HAP-1 (cell line): ENCODE measurements around the gene CCDC188.

Experiments
- DNase-seq, 2 experiments: peaks; one replicate each; pipeline ENCODE4 v3.0.0-alpha.2; 2016 to 2020; ENCODE audit warnings: low spot score in 2 of 2
- H3K27me3 ChIP-seq: fragments of 250-450 bp; sonication (Bioruptor Pico); 2 replicates; pipeline ENCODE4 v1.5.1; 2020; ENCODE audit warnings: low read depth, mild to moderate bottlenecking, moderate library complexity
- H3K36me3 ChIP-seq: fragments of 250-450 bp; sonication (Bioruptor Pico); replicated peaks from 2 replicates; pipeline ENCODE4 v1.5.1; 2020; ENCODE audit warnings: mild to moderate bottlenecking
- H3K4me1 ChIP-seq: fragments of 250-450 bp; sonication (Bioruptor Pico); 2 replicates; pipeline ENCODE4 v1.5.1; 2020; ENCODE audit warnings: mild to moderate bottlenecking
- H3K4me3 ChIP-seq: fragments of 250-450 bp; sonication (Bioruptor Pico); 2 replicates; pipeline ENCODE4 v1.5.1; 2020; ENCODE audit warnings: mild to moderate bottlenecking, moderate library complexity
- H3K9me3 ChIP-seq: fragments of 250-450 bp; sonication (Bioruptor Pico); 2 replicates; pipeline ENCODE4 v1.5.1; 2020; ENCODE audit warnings: mild to moderate bottlenecking, moderate library complexity
- in situ Hi-C: fragments of 300-500 bp; cut with MboI; formaldehyde crosslinking; loops from 3 replicates; pipeline ENCODE4 v1.14.3; 2020; ENCODE audit warnings: low sequenced_read_pairs, inconsistent platforms, mixed read lengths

Gene CCDC188

DNA sequence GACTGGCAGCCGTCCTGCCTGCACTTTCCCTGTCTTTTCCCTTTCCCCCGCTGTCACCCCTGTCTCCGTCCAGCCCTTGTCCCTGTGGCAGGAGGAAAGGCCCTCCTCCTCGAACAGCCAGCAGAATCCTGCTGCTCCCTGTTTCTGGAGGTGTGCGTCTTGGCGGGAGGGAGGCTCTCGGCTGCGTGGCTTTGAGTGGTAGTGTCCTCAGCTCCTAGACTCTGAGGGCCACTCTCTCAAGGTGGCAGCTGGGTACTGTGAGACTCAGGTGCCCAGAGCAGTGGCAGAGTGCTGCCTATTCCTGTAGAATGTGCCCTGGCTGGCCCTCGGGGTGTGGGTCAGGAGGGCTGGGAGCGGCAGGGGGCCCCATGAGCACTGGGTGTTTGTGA, 44.0 kb downstream of the CCDC188 start:
- peaks cover 3% of the 10 kb centered on the region; the same call in 1 of the 2 replicates for H3K4me1 ChIP-seq
- peaks cover 96% of the 10 kb centered on the region for H3K36me3 ChIP-seq
- in situ Hi-C loops = no loop called here
- no peaks in the 10 kb centered on the region for H3K9me3 ChIP-seq
- H3K4me3 ChIP-seq = no peak overlapping the region
- H3K27me3 ChIP-seq = no peaks in the 10 kb centered on the region
- DNase-seq = no peak

DNA sequence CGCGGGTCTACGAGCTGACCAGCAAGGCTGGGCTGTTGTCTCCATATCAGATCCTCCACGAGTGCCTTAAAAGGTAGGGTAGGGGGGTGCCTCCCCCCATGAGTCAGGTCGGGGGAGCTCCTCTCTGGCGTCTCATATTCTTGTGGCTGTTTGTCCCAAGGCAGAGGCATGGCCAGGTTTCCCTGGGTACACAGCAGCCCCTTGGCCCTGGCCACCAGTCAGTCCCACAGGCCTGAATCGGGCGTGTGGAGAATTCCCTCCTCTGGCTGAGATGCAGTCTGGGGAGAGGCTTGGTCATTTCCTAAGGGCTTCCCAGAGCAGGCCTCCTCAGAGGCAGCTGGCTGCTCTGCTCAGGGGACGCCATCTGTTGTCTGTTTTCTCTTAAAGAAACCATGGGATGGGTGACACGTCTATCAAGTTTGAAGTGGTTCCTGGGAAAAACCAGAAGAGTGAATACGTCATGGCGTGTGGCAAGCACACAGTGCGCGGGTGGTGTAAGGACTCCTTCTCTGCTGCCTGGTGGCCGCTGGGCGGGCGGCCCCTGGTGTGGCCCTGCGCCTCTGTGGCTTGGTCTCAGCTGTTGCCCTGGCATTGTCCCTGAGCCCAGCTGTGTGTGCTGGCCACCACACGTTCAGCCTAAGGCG, 44.5 kb downstream of the CCDC188 start:
- H3K4me3 ChIP-seq = no peak overlapping the region
- H3K36me3 ChIP-seq = peaks cover 97% of the 10 kb centered on the region
- in situ Hi-C loops = no loop called here
- no peak for DNase-seq
- no peaks in the 10 kb centered on the region for H3K27me3 ChIP-seq
- no peaks in the 10 kb centered on the region for H3K9me3 ChIP-seq
- peaks cover 3% of the 10 kb centered on the region; the same call in 1 of the 2 replicates for H3K4me1 ChIP-seq

DNA sequence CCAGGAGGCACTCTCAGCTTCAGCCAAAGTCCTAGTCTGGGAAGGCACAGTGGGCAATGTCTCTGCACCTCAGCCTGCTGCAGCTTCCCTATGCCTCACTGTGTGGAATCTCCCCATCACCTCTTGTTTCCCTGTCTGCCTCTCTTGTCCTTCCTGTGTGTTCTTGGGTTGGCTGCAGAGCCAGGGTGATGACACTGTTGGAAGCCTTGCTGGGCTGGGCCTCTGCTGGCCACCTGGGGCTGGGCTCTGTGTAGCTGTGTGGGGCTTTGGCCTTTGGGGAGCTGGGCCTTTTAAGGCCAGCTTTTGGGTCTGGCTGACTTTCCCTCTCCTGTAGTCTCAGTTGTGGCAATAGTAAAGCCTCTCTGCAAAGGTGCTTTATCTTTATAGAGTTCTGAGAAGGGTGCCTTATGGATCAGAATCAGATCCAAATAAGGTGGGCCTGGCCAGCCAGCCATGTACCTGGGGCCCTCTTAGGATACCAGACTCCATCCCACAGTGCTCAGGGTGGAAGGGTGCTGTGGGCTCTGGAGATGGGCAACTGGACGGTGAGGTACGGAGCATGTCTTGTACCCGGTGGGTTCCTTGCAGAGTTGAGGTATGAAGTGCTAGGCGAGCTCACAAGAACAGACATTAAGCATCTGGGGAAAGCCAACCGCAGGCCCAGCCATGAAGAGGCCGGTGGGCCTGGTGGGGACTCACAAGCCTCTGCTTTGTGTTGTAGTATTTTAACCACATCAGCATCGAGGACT, 45.2 kb downstream of the CCDC188 start:
- H3K4me3 ChIP-seq = no peak overlapping the region
- H3K36me3 ChIP-seq = peaks cover 97% of the 10 kb centered on the region
- peaks cover 3% of the 10 kb centered on the region; the same call in 1 of the 2 replicates for H3K4me1 ChIP-seq
- H3K9me3 ChIP-seq = no peaks in the 10 kb centered on the region
- H3K27me3 ChIP-seq = no peaks in the 10 kb centered on the region
- DNase-seq = no peak
- in situ Hi-C loops = no loop called here

DNA sequence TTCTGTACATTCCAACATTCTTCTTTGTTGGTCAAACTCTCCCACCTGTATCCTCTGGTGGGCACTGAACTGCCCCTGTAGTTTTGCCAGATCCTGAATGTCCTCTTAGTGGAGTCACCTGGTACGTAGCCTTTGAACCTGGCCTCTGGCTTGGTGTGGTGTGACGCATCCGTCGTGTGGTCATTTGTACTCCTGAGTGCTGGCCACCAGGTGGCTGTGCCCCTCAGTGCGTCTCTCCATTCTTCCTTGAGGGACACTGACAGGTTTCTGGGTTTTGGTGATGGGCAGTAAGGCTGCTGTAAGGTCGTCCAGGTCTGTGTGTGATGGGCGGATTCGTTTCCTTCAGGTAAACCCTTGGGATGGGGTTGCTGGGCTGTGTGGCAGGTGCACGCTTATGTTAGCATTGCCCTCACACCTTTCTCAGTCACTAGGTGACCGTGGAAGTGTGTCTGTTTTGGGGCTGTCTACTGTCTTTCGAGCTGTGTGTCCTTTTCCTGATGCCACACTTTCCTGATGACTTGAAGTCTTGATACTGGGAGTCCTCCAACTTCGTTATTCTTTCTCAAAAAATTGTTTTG, 48.6 kb downstream of the CCDC188 start:
- Histone ChIP-seq H3K4me3 (no peak overlapping the region), H3K27me3 (no peaks in the 10 kb centered on the region), H3K36me3 (peaks cover 93% of the 10 kb centered on the region), H3K4me1 (peaks cover 3% of the 10 kb centered on the region; the same call in 1 of the 2 replicates), H3K9me3 (no peaks in the 10 kb centered on the region)
- in situ Hi-C loops = no loop called here
- DNase-seq = no peak

DNA sequence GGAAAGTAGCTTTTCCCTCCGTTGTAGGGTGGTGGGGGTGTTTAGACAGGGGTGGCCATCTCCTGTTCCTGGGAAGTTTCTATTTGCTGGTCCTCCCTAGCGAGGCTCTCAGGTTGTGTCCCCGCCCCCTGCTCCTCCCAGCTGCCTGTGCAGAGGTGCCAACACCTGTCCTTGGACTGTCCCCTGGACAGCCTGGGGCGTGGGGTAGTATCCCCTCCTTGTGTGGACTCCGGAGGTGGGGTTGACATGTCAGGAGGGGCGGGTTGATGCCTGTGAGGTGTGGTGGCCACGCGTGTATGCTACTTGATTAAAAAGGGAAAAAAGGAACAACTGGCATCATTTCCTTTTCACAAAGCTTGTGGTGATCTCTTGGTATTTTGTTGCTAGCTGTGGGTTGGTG, 49.2 kb downstream of the CCDC188 start:
- H3K36me3 ChIP-seq = peaks cover 93% of the 10 kb centered on the region
- in situ Hi-C loops = no loop called here
- peaks cover 3% of the 10 kb centered on the region; the same call in 1 of the 2 replicates for H3K4me1 ChIP-seq
- DNase-seq = no peak
- no peaks in the 10 kb centered on the region for H3K9me3 ChIP-seq
- H3K27me3 ChIP-seq = no peaks in the 10 kb centered on the region
- no peak overlapping the region for H3K4me3 ChIP-seq

DNA sequence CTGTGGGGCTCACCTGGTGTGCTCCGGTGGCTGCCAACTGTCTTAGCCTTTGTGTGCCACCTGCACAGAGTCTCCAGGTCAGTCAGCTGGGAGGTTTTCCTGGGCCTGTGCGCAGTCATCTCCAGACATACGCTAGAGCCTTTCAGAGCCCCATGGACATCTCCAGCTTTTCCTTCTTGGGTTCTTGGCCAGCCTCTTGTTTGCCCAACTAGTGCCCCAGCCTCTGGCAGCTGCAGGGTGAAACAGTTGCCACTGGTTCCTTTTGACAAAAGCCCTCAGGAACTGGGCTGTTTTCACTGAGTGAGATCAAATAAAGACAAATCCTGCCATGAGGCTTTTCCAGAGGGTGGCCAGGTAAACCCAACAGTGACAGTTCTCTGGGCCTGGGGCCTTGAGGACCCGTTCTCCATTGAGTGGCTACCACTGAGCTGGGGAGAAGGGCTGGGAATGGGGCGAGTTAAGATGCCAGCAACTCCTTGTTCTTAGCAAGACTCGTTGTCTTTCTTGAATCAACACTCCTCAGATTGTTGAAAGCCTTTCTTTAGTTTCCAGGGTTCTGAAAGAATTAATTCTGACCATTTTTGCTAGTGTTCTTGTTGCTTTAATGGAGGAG, 51.6 kb downstream of the CCDC188 start:
- no peak overlapping the region for H3K4me3 ChIP-seq
- in situ Hi-C loops = no loop called here
- no peaks in the 10 kb centered on the region for H3K27me3 ChIP-seq
- peaks cover 93% of the 10 kb centered on the region for H3K36me3 ChIP-seq
- DNase-seq = no peak
- no peaks in the 10 kb centered on the region for H3K9me3 ChIP-seq
- H3K4me1 ChIP-seq = peaks cover 3% of the 10 kb centered on the region; the same call in 1 of the 2 replicates
